HG03039 (cell line): ENCODE measurements around the gene MTHFSD.

Experiments used
- ATAC-seq: cut with Tn5 transposase; IDR thresholded peaks from one replicate; pipeline ENCODE4 v1.9.1; 2021; ENCODE audit warnings: mild to moderate bottlenecking, moderate library complexity; ENCODE audit not compliant: unreplicated experiment

Gene MTHFSD

DNA sequence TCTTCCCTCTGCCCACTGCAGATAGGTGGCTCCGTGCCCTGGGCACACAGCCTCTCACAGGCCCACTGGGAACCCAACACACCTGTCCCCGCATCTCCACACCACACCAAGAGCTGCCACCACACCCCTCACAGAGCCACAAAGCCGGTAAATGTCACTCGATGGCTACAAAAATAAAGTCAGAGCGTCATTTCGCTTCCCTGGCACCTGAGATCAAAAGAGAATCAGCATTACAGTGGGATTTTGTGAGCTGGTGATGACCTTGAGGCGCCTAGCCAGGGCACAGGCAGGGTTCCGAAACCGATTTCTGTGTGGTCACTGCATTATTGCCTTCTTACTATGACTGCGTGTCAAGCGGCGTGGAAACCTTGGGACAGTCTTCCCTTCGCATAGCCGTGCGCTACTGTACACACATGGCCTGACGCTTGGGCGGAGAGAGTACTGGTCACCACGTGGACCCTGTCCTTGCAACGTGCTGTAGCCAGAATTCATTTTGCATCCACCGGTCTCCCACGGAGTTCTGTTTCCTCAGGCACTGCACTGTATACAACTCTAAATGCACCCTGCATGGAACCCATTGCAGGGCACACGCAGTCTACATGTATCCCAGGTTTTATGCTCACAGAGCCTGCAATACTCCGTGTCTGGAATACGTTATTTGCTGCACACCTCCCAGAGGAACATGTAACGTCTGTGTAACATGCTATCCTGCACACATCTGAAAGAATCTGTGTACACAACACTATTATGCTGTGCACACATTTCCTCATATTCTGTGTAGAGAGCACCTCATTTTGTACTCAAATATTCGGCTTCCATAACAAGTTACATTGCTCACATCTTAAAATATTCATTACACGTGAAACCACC, 50.5 kb downstream of the MTHFSD start:
- ATAC-seq: no peak

DNA sequence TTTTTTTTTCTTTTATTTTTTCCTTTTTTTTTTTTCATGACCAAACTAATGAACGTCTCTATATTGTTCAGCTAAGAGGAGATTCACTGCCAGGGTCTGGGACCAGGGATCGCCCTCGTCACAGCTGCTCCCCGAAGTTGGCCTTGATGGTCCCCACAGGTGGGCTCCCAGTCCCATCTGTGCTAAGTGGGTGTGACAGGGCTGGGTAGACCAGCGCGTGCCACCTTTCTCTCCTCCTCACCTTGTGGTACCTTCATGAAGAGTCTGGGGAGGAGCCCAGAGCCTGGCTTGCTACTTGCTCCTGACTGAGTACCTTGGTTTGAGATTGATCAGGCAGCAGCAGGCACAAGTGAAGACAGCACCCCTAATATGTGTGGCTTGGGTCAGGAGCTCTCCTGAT, 51.2 kb downstream of the MTHFSD start:
- ATAC-seq: no peak

DNA sequence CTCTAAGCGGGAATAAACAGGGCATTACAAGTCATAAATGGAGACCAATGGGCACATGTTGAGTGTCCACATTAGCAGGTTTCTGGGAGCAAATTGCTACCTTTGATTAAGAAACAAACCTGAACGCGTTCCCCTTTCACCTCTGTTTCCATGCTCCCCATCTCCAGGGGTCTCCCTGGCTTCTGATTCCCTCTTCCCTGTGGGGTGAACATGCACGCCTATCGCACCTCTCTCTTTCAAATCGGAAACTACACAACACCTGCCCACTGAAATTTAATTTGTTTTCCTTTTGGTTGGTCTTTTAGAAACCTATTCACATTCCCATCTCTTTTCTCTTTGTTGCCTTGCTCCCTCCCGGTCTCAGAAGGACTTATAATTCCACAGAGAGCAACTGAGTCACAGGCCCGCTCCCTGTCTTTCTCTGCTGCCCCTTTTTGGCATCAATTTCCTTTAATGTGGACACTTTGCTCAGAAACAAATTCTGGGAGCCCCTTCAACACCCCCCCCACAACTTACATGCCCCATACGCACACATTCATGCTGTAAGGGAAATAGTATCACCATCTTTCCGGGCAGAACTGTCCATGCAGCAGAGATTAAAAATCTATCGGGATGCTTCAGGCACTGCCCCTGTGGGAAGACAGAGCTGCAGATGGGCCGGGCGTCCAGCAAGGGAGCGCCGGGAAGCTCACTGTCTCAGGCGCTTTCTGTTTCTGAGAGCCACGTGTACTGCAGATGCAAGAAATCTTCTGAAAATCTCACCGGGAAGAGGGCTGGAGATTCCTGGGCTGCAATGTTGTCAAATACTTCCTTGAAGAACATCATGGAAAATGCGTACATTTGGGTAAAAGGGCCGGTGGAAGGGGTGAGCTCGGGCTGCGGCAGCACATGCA, 51.9 kb downstream of the MTHFSD start:
- no peak for ATAC-seq

DNA sequence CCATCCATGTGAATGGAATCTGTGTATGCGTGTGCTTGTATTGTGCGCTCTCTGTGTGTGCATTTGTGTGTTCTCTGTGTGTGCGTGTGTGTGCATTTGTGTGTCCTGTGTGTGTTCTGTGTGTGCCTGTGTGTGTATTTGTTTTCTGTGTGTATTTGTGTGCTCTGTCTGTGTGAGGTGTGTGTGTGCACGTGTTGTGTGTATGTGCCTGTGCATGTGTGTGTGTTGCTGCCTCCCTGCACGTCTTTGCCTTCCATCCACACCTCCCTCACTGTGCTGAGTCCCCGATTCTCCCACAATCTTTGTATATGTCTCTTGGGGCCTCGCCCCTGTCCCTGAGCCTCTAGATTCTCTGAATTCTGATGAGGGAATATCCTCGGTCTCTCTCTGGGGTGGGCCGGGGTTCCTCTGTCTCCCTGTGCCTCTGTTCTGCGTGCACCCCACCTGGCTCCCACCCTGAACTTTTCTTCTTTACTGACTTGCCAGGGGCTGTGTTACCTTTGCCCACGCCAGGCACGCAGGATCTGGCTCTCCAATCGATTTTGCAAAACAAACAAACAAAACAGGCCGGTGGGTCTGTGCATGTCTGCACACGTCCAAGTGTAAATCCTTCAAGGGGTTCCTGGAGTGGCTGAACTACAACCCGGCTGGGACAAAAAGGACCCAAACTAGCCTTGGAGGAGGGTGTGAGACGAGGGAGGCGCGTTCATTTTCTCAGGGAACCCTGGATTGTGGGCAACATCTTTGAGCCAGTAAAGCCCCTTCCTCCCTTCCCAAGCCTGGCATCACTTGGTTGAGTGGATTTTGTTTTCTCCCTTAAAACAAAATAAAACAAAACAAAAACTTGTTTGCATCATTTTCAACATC, 52.8 kb downstream of the MTHFSD start:
- no peak for ATAC-seq

DNA sequence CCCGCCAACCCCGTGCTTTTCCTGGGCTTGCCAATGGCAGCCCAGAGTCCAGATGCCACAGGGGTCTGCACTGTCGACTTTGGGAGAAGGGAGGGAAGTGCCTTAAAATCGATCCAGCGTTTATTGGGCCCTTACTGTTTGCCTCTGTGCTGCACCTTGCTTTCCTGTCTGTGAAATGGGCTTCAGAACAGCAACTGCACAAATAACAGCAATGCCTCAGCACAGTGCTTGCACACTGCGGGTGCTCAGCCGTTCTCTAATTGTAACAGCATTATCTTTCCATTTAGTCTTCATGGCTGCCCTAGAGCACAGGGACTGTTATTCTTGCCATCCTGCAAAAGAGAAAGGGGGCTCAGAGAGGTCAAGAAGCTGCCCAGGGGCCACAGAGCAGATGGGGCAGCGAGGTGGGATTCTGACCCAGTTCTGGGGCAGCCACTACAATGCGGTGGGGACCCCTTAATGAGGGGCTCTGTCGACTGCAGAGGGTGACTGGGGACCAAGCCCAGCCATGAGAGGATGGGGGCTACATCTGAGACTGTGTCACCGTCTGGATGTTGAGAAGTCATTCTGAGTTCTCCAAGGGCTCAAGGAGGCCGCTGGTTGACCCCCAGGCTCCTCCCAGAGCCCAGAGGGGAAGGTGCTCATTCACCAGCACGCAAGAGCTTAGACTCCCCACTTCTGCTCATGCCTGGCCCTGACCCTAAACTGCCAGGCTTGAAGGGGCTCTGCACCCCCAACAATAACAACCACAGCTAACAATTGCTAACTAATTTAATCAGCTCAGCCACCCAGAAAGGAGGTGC, 54.1 kb downstream of the MTHFSD start:
- ATAC-seq: no peak

DNA sequence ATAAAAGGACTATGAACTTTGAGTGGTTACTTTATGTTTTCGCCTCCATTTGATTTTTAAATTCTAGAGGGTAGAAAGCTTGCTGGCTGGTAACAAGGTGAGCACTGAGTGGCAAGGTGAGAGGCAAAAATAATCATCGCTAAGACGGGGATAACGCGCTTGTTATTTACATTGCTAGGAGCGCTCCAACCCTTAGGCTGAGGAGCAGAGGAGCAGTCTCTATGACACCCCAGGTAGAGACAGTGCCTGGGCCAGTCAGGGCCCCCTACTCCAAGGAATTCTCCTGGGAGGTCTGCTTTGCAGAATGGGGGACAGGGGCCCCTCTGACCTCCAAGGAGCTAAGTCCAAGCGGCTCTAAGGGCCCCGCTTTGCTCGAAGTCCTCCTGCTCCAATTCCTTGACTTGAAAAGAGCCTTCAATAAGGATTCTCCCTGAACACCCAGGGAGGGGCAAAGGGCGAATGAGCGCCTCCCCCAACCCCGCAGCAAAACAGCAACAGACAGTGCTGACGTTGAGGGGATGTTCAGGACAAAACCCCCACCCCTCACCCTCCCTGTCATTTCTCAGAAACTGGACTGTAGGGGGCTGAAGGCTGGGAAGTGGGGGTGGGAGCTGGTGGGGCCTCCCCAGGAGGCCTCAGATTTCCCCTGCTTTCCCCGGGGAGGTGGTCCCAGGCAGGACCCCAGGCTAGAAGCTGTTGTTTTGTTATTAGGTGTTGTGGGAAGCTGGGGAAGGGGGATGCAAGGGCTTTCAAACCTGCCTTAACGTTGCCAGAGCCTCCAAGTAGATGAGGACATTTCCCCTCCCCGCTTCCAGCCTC, 54.9 kb downstream of the MTHFSD start:
- no peak for ATAC-seq

DNA sequence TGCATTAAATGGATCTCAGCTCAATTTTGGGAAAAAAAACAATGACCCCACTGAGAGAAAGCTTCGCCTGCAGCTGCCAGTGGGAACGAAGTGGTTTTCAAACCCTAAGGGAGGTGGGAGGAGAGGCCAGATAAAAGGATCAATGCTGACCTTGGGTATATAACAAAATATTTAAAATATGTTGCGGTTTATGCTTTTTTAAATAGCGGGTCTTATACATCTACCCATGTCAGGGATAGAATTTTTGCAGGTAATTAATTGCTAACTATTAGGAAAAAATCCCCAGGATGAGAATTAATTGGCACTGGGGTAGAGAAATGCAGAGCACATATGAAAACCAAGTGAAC, 55.6 kb downstream of the MTHFSD start:
- ATAC-seq: no peak

DNA sequence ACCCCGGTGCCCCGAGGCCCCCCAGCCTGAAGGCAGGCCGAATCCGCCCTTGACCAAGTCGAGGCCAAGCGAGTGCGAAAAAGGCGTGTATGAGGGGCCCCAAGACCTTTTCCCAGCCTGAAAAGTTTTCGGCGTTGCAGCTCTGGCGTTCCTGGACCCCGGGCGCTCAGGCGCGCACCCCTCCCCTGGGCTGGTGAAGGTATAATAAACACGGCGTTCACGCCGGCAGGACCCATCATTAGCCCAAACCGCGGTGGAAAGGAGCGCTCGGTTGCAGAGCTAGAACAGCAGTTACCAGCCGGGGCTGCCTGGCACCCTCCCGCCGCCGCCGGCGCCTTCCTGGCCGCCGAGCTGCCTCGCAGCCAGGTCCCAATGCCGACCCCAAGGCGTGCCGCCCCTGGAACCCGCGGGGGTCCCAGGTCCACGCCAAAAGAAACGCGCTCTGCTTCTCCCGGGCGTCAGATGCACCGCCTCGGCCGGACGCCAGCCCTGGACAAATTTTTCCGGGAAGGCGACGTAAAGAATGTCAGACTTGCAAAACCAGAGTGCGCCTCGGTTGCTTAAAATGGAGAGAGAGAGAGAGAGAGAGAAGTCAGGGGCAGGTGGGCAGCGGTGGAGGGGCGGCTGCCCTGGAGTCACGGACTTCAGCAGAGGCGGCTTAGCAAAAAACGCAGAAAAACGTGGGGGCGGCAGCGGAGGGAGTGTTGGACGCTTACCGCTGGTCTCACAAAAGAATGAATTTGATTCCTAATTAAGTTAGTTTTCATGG, 56.2 kb downstream of the MTHFSD start:
- ATAC-seq: no peak

DNA sequence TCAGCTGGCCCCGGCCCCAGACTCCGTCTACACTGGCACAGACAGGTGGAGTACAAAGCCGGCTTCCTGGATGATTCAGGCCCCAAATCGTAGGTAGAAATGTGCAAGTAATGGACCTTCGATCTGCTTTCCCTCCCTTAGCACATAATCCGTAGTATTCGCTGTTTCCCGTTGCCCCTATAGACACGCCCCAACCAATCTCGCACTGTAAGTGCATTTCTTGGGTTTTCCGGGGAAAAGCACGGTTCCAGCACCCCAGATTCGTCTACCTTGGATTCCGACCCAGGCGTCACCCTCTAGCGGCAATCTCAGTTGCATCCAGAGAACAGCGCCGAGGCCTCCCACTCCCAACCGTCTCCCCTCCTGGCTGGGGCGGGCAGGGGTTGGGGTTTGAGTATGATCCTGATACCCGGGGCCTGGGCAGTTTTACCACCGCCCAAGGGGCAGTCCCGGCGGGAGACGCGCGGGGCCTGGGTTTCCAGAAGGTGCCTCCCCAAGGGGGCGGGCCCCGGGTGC, 56.8 kb downstream of the MTHFSD start:
- no peak for ATAC-seq

DNA sequence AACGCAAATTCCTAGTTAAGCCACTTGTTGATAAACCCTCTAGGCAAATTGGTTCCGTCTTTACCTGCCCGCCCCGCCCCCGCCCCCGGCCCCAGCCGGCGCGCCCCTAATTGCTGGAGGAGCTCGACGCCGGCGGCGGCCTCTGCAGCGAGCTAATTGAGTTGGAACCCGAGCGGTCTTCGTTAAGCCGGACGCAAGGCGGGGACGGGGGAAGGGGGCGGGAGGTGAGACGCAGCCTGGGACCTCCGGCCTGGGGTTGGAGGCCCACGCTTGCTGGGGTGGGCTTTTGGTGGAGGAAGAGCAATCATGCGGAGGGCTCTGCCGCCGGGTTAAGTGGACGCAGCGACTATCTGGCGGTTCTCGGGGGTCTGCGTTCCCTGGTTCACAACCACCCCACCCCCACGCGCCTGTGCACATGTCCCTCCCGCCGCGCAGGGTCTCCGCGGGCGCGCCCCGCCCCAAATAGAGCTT, 57.4 kb downstream of the MTHFSD start:
- ATAC-seq: no peak

DNA sequence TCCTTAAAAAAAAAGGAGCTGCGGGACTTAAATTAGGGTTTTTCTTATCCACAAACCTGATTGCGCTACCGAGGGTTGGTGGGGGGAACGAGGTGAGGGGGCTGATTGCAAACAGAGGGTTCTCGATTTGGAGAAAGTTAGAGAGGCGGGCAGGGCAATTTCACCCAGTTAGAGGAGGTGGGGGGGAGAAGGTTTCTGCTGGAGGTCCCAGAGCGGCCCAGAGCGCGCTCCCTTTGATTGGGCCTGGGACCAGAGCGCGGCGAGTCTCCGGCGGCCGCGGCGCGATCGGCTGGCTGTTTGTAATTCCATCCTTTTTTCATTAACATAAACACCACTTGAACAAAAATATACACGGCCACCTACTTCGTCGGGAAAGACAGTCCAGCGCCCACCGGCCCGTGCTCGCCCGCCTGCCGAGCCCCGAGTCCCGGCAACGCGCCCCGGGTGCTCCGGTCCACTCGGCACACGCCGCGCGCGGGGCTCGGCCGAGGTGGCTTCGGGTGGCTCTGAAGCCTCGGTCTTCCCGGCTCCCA, 58.0 kb downstream of the MTHFSD start:
- no peak for ATAC-seq

DNA sequence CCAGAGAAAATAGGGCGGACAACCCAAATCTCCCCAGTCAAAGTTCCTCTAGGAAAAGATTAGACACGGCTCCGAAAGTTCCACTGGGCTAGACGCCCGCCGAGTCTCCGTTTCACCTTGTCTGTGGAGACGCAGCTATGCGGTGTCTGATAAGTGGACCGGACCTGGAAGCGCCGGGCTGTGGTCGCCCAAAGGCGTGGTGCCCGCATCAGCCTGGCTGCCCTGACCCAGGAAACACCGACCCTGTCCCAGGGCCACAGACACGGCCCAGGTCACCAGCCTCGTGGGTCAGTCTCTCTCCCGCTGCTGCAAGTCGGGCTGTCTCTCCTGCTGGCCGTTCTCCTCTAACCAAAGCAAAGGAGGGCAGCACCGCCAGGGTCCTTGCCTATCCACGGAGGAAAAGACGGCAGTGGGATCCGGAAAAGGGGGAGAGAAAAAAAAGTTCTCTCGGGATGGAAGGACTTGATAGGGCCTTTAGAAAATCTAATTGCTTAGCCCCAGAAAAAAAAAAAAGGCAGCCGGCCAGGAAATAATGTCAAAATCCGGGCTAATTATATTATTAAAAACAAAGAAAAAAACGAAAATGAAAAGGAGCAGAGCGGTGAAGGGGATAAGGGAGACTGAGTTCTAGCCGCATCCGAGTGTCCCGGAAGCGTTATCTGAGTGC, 58.6 kb downstream of the MTHFSD start:
- no peak for ATAC-seq

DNA sequence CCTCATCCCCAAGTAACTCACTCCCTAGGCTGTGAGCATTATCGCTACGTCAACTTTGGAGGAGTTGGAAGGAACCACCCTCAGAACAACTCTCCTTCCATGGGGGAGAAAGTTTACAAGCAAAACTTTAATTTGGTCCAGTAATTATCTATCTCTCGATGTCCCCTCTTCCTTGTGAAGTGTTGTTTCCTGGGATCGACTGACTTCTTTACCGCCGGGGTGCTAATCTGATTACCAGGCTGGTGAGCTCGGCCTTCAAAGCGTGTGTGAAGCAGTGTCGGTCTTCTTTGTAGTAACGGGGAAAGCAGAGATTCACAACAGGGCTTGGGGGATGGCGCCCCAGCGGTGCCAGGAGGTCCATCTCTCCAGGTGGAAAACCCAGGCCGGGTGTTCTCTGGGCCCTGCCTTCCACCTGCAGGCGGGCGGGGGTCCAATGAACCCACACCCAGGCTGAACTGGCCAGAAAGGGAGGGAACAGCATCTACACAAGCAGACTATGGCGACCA, 59.2 kb downstream of the MTHFSD start:
- ATAC-seq: no peak

DNA sequence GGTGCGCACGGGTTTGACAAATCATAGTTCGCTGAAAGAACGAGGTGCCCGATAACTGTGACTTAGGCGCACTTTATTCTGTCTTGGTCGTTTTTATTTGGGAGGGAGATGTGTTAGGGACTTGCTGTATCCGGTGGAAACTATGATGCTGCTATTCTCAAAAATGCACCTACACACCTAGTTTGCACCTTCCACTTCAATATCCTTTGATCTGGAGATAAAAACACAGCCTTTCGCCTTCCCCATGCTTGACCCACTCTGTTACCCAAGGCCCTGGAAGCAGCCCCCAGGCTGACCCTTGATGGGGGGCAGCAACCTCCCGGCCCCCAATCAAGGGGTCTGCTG, 59.7 kb downstream of the MTHFSD start:
- no peak for ATAC-seq

DNA sequence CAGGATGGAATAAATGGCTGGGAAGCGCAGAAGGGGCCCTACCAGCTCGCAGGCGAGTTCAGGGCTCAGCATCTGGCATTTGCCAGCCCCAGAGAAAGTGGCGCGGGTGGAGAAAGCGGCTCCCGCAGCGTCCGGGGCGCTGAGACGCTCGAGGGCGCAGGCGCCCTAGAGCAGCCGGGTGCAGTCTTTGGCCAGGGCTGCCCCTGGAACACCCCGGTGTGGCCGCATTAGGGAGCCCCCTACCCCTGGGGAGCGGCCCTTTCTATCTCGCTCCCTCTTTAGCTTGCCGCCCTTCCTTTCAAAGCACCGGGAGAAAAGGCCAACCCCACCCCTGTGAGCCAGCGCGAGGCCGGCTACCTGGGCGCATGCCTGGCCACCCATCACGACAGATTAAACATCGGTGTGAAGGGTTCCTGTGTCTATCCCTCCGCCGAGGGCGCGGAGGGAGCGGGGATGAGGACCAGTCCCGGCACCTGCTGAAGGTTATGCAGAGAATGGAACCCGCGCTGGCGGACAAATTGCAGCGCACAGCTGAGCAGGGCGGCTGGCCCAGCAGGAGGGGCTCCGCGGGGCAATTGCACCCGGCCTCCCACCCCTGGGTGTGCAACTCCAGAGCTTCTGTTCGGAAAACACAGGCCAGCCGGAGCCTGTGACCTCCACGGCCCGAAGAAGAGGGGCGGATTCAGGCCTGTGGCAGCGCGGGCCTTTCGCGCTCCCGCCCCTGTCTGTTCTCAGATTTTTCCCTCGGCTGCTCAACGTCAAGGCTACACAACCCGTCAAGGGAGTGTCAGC, 60.3 kb downstream of the MTHFSD start:
- ATAC-seq: no peak

DNA sequence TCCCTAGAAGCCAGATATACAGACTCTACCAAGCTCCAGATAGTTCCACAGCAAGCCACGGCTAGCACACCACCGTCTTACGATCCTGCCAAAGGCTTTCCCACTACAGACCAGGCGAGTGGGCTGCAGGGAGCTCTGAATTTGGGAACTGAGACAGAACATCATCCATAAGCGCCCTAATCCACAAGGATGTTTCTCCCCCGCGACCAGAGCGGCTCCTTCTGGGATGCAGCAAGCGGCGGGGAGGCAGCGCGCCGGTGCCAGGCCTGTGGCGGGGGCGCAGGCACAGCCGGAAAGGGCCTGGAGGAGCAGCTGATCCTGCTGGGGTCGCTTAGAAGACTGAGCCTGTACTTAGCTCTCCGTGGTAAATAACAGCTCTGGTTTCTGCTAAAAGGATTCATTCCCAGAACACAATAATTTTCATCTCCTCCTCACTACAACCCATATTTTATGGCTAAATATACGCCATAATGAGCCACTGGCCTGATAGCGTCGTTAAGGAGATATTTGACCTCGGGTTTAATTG, 60.9 kb downstream of the MTHFSD start:
- ATAC-seq: no peak
